Activated CD8-positive, alpha-beta memory T cell treated with anti-CD3 and anti-CD28 coated beads for 48 hours (primary cell): ENCODE results near the gene CHAD.

ENCODE experiments used
- DNase-seq, 3 experiments: peaks; one replicate each; pipeline ENCODE4 v3.0.0-alpha.2; 2020; ENCODE audit warnings: low read depth in 2 of 3, low spot score in 2 of 3

Gene CHAD

DNA sequence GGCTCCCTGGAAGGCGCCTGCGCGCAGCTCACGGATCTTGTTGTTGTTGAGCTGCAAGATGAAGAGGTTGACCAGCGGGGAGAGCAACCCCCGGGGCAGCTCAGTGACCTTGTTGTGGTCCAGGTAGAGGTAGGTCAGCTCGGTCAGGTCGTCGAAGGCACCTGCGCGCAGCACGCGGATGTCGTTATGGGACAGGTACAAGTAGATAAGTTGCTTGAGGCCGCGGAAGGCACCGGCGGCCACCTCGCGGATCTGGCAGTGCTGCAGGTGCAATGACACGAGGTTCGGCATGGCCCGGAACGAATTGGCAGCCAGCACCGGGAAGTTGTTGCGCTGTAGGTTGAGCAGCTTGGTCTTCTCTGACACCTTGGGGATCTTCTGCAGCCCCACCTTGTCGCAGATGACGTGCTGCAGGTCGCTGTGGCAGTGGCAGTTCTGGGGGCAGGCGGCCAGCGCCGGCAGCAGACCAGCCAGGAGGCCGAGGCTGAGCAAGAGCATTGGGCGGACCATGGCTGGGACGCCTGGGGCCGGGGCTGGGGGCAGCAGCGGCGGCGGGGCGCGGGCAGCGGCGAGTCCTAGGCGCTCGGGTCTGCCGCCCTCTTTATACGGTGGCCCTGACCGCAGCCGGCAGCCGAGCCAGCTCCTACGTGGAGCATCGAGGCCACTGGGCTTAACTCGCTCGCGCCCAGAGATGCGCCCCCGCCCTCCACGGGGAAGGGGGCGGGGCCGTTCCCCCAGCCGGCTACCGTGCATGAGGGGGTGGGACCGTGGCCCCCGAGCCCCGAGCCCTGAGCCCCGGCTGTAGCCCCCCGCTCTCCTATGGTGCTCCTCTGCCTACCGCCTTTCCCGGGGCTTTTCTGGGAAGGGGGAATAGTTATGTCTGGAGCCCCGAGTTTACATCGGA, at the start of gene CHAD:
Gene CHAD, minus strand, starts transcription at position 577 of the 904 bp plus-strand sequence. Its CDS starts 67 bp downstream, at position 510.
- no peak for DNase-seq

DNA sequence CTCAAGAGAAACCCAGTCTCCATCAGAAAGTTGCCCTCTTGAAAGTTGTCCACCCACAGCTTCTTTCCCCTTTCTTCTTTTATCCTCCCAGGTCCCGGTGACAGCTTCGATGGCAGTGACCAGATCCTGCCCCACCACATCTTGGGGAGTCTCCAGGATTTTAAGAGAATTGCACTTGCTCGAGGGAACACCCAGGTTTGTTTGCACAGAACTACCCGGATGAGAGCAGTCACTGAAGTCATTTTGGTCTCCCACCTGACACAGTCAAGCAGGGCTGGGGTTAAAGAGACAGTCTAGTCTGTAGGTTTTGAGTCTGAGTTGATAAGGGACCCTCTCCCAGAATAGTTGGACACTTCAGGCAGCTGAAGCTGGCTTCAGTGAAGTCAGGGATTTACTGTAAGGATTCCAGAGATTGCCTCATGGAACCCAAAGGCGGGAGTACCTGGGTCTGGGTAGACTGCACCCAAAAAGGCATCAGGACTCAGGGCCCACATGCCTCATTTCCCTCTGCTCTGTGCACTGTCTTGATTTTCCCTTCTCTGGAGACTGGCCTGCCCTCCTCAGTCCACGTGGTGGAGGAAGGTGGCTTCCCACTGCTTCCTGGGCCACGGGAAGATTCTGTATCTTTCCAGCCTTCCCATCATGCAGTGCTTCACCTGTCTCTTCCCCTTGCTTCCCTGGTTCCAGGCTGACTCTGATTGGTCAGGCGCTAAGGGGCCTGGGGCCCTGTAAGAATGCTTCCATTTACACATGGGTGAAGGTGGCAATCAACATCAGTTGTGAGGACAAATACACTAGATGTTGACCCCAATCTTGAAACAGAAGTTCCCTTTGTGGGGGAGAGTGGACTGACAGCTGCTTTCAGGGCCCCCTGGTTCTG, 49.1 kb upstream of the CHAD start:
- DNase-seq: no peak

- no peak for DNase-seq
These were observed 48.3 kb upstream of the CHAD start for GRCh38 chr17:50517011-50517410.

DNA sequence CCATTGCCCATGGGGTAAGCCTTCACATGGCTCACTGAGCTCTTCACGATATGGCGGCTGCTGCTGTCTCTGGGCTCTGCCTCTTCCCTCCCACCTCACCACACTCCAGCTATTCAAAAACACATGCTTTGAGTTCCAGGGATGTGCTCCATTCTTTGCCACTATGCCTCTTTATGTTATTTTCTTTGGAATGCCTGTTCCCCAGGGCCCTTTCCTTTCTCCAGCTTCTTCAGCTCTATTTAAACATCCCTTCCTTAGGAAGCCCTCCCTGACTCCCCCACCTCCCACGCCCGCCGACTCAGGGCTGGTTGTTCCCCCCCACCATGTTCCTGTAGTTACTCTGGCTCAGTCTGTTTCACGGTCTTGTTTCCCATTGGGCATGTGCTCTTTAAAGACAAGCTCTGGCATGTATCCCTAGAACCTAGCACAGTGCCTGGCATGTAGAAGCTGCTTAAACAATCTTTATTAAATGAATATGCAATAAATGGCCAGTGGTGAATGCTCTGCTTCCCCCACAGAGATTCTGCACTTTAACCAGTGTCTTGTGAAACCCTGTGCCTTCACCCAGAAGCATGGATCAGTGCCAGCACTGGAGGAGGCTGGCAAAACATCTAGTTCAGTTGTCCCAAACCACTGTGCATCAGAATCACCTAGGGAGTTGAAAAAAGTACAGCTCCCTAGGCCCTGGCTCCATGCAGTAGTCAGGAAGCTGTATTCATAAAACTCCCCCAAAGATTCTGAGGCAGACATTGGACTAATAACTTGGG, 46.4 kb upstream of the CHAD start:
- DNase-seq: no peak

- no peak for DNase-seq
These were observed 45.7 kb upstream of the CHAD start for GRCh38 chr17:50514388-50514787.

- DNase-seq: no peak
These were observed 44.8 kb upstream of the CHAD start for GRCh38 chr17:50513495-50513894.

DNA sequence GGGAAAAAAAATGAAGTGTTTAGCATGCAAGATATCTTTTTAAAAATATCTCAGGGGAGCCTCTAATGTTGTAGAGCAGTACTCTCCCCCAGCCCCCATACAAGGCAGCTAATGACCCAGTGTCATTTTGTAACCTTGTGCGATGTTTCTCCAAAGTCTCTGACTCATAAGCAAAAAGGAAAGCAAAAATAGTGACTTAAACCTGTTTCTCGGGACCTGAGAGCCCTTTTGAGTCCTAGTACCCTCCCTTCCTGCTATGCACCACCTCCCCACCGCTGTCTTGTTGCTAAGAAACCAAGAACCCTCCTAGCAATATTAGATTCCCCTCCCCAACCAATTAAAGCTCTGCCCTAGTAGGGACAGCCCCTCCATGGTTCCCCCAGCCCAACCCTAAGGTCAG, 42.4 kb upstream of the CHAD start:
- DNase-seq: peak in 1 of 3 experiments; percentile 8

GRCh38 chr17:50508573-50509460, 40.1 kb upstream of the CHAD start:
- no peak for DNase-seq

DNA sequence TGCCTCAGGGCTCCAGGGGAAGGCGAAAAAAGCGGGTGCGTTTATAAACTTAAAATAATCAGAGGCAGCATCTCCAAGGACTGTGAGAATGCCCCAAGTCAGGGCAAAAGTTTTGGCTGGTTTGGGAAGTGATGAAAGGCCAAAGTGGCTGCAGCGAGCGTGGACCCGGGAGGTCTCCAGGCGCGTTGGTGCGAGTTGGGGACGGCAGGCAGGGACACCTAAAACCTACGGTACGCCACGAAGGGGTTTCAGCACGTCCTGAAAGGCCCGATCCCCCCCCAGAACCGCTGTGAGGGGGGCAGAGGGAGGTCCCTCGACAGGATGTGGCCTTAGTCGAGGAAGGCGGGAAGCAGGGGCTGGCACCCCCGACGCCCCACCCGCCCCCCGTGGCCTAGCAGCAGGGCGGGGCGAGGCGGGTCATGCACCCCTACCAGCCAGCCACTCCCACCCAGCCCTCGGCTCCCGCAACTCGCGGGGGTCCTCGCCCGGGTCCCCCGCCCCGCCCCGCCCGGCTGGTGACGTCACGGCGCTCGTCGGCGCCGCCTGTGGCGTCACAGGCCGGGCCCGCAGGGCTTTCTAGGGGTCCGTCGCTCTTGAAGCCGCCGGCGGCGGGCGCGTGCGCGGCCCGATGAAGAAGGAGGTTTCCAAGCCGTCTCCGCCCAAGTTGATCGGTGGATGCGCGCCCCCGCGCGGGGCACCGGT, 39.3 kb upstream of the CHAD start, which contains the start of gene MYCBPAP:
Gene MYCBPAP, plus strand, starts transcription at position 569 of the 702 bp plus-strand sequence. CDS start 236 bp downstream, outside the sequence.
- DNase-seq: peak; percentile 28 to 70 (median 40)

DNA sequence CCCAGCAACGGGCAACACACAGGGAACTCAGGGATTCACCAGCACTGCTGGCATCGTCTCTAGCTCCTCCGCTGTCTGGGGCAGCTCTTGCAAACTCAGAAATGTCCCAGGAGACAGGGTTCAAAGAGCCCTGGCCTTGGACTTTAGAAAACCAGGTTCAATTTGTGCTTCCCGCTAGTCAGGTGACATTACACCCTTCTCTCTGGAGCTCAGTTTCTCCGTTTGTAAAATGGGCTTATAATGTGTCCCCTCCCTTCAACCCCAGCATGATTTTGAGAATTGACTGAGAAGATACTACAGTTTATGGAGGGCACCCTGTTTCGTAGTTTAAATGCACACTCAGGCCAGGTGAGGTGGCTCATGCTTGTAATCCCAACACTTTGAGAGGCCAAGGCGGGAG, 37.6 kb upstream of the CHAD start:
- no peak for DNase-seq

DNA sequence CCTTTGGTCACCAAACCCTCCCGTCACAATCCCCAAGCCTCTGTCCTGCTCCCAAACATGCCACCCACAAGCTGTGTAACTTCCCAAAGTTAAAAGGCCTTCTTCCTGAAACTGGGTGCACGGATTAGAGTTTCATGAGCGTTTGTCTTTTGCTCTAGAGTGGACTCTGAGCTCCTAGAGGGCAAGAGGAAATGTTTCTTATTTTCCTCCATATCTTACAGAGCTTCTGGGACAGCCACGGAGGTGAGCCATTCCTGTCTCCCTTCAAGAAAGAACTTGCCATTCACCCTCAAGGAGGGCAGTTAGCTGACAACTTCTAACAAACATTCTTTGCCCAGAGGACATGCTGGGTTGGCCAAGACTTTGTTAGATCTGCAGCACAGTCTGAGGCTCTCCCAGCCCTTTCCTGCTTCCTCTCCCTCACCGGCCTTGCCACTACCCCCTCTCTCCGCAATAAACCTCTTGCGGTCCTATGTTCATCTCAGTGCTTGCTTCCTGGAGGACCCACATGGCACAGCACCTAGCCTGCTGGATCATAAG, 37.0 kb upstream of the CHAD start:
- no peak for DNase-seq

GRCh38 chr17:50502301-50502990, 33.8 kb upstream of the CHAD start:
- DNase-seq: no peak

GRCh38 chr17:50501054-50501453, 32.4 kb upstream of the CHAD start:
- no peak for DNase-seq

DNA sequence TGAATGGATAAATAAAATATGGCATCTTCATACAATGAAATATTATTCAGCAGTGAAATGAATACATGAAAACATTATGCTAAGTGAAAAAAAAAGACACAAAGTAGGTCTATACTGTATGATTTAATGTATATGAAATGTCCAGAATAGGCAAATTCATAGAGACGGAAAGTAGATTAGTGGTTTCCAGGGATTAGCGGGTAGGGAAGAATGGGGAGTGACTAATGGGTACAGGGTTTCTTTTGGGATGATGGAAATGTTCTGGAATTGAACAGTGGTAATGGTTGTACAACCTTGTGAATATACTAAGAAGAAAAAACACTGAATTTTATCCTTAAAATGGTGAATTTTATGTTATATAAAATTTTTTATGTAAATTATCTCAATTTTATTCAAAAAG, 31.0 kb upstream of the CHAD start:
- DNase-seq: no peak

DNA sequence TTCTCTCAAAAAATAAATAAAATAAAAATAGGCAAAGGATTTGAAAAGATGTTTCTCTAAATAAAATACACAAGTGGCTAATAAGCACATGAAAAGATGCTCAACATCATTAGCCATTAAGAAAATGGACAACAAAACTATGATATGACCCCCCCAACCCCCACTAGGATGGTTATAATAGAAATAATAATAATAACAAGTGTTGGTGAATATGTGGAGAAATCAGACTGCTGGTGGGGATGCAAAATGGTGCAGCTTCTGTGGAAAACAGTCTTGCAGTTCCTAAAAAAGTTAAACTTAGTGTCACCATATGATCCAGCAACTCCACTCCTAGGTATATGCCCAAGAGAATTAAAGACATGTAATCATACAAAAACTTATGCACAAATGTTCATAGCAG, 30.6 kb upstream of the CHAD start:
- no peak for DNase-seq

DNA sequence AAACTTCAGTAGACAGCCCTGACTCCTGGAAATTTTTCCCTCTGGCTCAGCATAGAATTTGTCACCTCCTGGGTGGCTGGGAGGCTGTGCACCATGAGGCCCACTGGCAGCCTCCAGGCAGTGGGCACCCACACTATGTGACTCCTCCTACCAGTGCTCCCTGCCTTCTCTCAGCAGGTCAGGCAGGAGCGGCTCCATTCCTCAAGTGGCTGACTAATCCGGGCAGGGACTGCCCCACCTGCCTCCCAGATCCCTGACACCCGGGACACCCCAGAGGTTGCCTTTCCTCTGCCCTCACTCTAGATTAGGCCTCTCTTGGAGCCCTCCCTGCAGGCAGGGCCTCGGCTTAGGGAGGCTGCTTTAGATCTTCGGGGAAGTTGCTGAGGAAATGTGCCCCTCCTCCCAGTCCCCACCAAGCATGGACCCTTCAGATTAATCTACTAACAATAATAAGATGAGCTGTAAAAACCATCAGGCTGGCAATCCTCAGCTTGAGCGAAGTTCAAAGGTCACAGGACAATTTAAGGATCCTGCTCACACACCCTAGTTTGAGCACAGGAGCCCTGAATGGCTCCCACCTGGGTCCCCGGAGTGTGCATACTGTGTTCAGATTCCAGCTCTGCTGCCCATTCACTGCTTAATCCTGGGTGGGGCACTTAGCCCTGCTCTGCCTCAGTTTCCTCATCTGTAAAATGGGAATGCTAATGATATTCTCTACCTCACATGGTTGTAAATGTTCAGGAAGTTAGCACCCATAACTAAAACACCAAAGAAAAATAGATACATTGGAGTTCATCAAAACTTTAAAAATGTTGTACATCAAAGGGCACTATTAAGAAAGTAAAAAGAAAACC, 29.6 kb upstream of the CHAD start:
- no peak for DNase-seq

DNA sequence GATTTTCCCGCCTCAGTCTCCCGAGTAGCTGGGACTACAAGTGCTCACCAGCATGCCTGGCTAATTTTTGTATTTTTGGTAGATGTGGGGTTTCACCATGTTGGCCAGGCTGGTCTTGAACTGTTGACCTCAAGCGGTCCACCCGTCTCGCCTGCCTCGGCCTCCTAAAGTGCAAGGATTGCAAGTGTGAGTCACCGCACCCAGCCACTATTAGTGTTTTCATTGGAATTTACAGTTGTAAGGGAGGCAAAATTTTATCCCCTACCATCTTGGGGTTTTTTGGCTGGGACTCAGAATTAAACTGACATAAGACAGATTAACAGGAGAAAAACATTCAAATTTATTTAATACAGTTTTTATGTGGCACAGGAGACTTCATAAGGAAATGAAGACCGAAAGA, 27.2 kb upstream of the CHAD start:
- DNase-seq: no peak
